Right lobe of liver (tissue), 4 donors: Measurements from ENCODE around the gene RFFL.

Source experiments
- CTCF ChIP-seq, 4 donors: fragments of 200-600 bp in 3 of 4; fragments of 450-650 bp in 1 of 4; IDR thresholded peaks; one replicate each; pipeline versions ENCODE4 v1.5.1 to v1.8.0; 2016 to 2022; ENCODE audit warnings: antibody characterized with exemption in 4 of 4, mild to moderate bottlenecking in 2 of 4
- POLR2A ChIP-seq: fragments of 450-650 bp; IDR thresholded peaks from one replicate; pipeline ENCODE4 v1.6.1; 2017; ENCODE audit warnings: antibody characterized with exemption, mild to moderate bottlenecking
- donor health status: DM: no; HTN: no; CAD: no.
- donor health status: DM: no; HTN: no; CAD: no.
- donor health status: DM: no; HTN: yes; CAD: no.

- TF ChIP-seq CTCF (IDR thresholded peaks at IDR 0.05): no peak
- TF ChIP-seq POLR2A: no peak
Measured at GRCh38 chr17:35087731-35088355, 24.3 kb upstream of the RFFL start.
